Measurements from ENCODE around the gene RNH1.

Gene RNH1

DNA sequence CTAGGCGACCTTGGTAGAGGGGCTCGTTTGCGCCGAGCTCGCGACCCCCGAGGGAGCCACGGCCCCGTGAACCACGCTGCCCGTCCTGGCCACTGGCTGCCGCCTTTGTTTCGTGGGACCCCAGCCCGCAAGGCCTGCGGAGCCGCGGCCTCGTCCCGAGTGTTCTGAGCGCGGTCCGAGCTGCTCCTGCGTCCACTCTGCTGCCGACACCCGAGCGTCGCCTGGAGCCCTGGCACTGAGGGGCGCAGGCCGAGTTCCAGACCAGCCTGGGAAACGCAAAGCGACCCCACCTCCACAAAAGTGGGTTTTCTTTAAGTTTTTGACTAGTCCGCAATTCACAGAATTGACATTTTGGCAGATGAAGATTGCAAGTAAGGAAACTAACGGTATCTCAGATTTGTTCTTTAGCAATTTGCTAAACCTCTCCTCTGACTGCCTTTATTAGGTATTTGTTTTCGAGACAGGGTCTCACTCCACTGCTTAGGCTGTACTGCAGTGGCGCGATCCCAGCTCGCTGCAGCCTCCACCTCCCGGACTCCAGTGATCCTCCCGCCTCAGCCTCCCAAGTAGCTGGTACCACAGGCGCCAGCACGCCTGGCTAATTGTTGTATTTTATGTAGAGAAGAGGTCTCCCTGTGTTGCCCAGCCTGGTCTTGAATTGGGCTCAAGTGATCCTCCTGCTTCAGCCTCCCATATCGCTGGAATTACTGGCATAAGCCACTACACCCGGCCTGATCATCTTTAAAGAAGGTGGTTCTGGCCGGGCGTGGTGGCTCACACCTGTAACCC is 879 bp upstream of the RNH1 start:
- TF ChIP-seq, protein P1, sequence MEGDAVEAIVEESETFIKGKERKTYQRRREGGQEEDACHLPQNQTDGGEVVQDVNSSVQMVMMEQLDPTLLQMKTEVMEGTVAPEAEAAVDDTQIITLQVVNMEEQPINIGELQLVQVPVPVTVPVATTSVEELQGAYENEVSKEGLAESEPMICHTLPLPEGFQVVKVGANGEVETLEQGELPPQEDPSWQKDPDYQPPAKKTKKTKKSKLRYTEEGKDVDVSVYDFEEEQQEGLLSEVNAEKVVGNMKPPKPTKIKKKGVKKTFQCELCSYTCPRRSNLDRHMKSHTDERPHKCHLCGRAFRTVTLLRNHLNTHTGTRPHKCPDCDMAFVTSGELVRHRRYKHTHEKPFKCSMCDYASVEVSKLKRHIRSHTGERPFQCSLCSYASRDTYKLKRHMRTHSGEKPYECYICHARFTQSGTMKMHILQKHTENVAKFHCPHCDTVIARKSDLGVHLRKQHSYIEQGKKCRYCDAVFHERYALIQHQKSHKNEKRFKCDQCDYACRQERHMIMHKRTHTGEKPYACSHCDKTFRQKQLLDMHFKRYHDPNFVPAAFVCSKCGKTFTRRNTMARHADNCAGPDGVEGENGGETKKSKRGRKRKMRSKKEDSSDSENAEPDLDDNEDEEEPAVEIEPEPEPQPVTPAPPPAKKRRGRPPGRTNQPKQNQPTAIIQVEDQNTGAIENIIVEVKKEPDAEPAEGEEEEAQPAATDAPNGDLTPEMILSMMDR (IDR thresholded peaks at IDR 0.05; ENCODE audit: insufficient read depth, low read length, poor library complexity, severe bottlenecking): no peak
- TF ChIP-seq EZH2phosphoT487 (conservative IDR thresholded peaks at IDR 0.05; ENCODE audit: low read length): no peak
- peak overlapping the region; percentile 81 for H3K4me2 ChIP-seq (ENCODE audit: low read depth, low read length, poor library complexity, severe bottlenecking)

DNA sequence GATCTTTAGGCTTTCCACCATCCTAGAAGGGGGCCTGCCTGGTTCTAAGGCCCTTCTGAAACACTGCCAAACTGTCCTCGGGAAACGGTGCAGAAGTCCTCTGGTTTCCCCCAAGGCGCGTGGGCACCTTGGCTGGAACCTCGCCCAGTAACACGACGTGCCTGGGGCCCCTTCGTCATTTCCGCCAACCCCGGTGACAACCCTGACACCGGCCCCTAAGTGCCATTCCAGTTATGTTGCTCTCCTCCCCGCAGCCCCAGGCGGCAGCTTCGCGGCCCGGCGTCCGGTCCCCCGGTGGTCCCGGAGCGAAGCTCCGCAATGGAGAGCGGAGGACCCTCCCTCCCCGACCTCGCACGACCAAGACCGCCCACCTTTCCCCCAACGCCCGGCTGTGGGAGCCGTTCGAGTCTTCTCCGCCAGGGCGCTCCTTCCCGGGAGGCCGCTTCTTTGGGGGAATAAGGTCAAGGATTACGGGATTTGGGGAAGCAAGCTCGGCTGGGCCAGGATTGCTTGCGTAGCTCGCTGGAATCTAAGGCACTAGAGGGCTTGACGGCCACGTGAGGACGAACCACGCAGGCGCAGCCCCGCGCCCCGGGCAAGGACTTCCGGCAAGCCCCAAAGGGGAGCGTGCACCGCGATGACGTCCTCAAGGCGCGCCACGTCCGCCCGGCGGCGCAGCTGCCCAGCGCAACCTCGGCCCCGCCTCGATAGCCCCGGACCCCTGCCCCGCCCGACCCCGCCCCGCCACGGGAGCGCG is 626 bp downstream of the RNH1 start:
- H3K27me3 ChIP-seq (ENCODE audit: low read length): no peaks in the 10 kb centered on the region
- H2AFZ ChIP-seq (ENCODE audit: low read depth, low read length, severe bottlenecking): peak overlapping the region; percentile 77
- no peaks in the 10 kb centered on the region for H4K20me1 ChIP-seq (ENCODE audit: low read depth, low read length)
- H3K27ac ChIP-seq (ENCODE audit: low read depth, low read length): peak overlapping the region; percentile 83
- peaks cover 12% of the 10 kb centered on the region for H3K79me2 ChIP-seq (ENCODE audit: insufficient read depth, low read length)
- H3K4me2 ChIP-seq (ENCODE audit: low read depth, low read length, poor library complexity, severe bottlenecking): peak overlapping the region; percentile 81
- TF ChIP-seq, protein P1 (IDR thresholded peaks at IDR 0.05; ENCODE audit: insufficient read depth, low read length, poor library complexity, severe bottlenecking): no peak
- TF ChIP-seq EZH2phosphoT487 (conservative IDR thresholded peaks at IDR 0.05; ENCODE audit: low read length): no peak
- no peaks in the 10 kb centered on the region for H3K9me3 ChIP-seq (ENCODE audit: insufficient read depth, low read length)
- H3K9ac ChIP-seq (ENCODE audit: low read length): peak overlapping the region; percentile 95
- H3F3A ChIP-seq (ENCODE audit: insufficient read depth): peaks cover 6% of the 10 kb centered on the region; the same call in 1 of the 2 replicates
- H3K4me3 ChIP-seq (ENCODE audit: insufficient read depth, low read length, poor library complexity, severe bottlenecking): peak overlapping the region; percentile 88
- no peaks in the 10 kb centered on the region for H3K36me3 ChIP-seq (ENCODE audit: low read length)
- no peaks in the 10 kb centered on the region for H3K9me2 ChIP-seq (replicated peaks; ENCODE audit: insufficient read depth, low read length)

More for the DNA sequence above, 879 bp upstream of the RNH1 start:
- Histone ChIP-seq H4K20me1 (ENCODE audit: low read depth, low read length) (no peaks in the 10 kb centered on the region), H3K36me3 (ENCODE audit: low read length) (no peaks in the 10 kb centered on the region), H2AFZ (ENCODE audit: low read depth, low read length, severe bottlenecking) (no peak overlapping the region), H3K4me3 (ENCODE audit: insufficient read depth, low read length, poor library complexity, severe bottlenecking) (no peak overlapping the region), H3K79me2 (ENCODE audit: insufficient read depth, low read length) (peaks cover 12% of the 10 kb centered on the region), H3K9ac (ENCODE audit: low read length) (no peak overlapping the region), H3K27ac (ENCODE audit: low read depth, low read length) (no peak overlapping the region), H3K9me3 (ENCODE audit: insufficient read depth, low read length) (no peaks in the 10 kb centered on the region), H3K9me2 (replicated peaks; ENCODE audit: insufficient read depth, low read length) (no peaks in the 10 kb centered on the region), H3K27me3 (ENCODE audit: low read length) (no peaks in the 10 kb centered on the region), H3F3A (ENCODE audit: insufficient read depth) (peaks cover 6% of the 10 kb centered on the region; the same call in 1 of the 2 replicates)

DNA sequence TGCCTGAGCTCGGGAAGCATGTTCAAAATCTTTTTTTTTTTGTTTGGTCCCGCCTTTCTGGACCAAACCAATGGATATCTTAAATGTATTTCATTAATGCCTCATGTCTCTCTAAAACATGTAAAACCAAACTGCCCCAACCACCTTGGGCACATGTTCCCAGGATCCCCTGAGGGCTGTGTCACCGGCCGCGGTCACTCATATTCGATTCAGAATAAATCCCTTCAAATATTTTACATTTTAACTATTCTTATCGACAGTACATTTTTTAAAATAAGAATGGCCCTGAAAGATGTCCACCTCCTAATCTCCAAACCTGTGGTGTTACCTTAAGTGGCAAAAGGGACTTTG is 2.1 kb downstream of the RNH1 start:
- H4K20me1 ChIP-seq (ENCODE audit: low read depth, low read length): no peaks in the 10 kb centered on the region

More for the DNA sequence above, 2.1 kb downstream of the RNH1 start:
- peaks cover 12% of the 10 kb centered on the region for H3K79me2 ChIP-seq (ENCODE audit: insufficient read depth, low read length)
- no peaks in the 10 kb centered on the region for H3K36me3 ChIP-seq (ENCODE audit: low read length)
- peak overlapping the region; percentile 81 for H3K4me2 ChIP-seq (ENCODE audit: low read depth, low read length, poor library complexity, severe bottlenecking)
- H3F3A ChIP-seq (ENCODE audit: insufficient read depth): peaks cover 6% of the 10 kb centered on the region; the same call in 1 of the 2 replicates
- no peak overlapping the region for H2AFZ ChIP-seq (ENCODE audit: low read depth, low read length, severe bottlenecking)
- H3K27ac ChIP-seq (ENCODE audit: low read depth, low read length): no peak overlapping the region
- H3K4me3 ChIP-seq (ENCODE audit: insufficient read depth, low read length, poor library complexity, severe bottlenecking): no peak overlapping the region
- 0 out of 2 replicates have a peak overlapping the region, but pooled peaks have one; percentile 2 for H3K9ac ChIP-seq (ENCODE audit: low read length)
- H3K27me3 ChIP-seq (ENCODE audit: low read length): no peaks in the 10 kb centered on the region
- no peak for TF ChIP-seq EZH2phosphoT487 (conservative IDR thresholded peaks at IDR 0.05; ENCODE audit: low read length)
- TF ChIP-seq, protein P1 (IDR thresholded peaks at IDR 0.05; ENCODE audit: insufficient read depth, low read length, poor library complexity, severe bottlenecking): no peak
- H3K9me2 ChIP-seq (replicated peaks; ENCODE audit: insufficient read depth, low read length): no peaks in the 10 kb centered on the region
- no peaks in the 10 kb centered on the region for H3K9me3 ChIP-seq (ENCODE audit: insufficient read depth, low read length)
